GM21390 (cell line): Measurements from ENCODE around the gene ACVRL1.

Source experiments
- ATAC-seq: cut with Tn5 transposase; IDR thresholded peaks from one replicate; pipeline ENCODE4 v1.9.1; 2021; ENCODE audit not compliant: unreplicated experiment

ACVRL1 gene

DNA sequence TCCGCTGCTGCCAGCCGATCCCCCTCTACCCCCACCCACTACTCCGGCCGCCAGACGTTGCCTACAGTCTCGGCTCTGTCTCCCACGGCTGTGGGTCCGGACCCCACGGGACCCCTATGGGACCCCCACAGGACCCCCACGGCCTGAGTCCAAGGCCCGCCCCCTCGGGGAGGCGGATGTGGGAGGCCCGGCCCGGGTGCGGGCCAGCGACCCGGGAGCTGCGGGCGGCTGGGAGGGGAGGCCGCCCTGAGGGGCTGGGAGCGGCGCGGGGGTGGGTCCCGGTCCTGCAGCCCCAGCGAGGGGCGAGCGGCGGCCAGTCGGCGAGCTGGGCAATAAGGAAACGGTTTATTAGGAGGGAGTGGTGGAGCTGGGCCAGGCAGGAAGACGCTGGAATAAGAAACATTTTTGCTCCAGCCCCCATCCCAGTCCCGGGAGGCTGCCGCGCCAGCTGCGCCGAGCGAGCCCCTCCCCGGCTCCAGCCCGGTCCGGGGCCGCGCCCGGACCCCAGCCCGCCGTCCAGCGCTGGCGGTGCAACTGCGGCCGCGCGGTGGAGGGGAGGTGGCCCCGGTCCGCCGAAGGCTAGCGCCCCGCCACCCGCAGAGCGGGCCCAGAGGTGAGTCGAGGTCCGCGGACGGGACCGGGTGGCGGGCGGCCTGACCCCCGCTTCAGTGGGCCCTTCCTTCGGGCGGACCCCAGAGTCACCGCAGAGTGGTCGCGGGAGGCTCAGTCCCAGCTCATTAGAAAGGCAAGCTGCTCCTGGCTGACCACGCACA, at the start of gene ACVRL1:
TSS of gene ACVRL1 (plus strand) at position 422 of the 773 bp plus-strand sequence. CDS start 4,971 bp downstream, outside the sequence.
- ATAC-seq = no peak

DNA sequence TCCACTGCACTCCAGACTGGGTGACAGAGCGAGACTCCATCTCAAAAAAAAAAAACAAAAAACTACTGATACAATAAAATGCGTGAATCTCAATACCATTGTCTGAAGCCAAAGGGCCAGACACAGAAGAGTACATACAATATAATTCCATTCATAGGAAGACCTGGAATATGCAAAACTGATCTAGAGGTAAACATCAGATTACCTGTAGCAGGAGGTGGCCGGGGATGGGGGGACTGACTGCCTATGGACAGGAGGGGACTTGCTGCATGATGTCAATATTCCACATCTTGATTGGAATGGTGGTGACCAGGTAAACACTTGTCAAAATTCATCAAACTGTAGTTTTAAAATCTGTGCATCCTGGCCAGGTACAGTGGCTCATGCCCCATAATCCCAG, 46.3 kb upstream of the ACVRL1 start:
- no peak for ATAC-seq

DNA sequence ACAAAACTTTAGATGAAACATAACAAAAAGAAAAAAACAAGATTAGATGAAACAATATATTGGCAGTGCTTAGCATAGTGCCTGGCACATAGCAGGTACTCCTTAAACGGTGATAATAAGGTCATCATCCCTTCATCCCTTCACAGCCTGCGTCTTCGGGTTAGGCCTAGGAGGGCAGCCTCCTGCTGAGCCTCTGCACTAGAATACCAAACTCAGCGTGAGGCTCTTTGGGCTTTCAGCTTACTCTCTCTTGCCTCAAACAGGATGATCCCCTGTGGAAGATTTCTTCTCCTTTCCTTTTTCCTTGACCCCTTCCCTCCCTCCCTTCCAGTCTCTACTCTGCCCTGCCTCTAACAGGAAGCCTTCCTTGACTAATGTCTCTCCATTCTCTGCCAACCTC, 44.4 kb upstream of the ACVRL1 start:
- no peak for ATAC-seq

DNA sequence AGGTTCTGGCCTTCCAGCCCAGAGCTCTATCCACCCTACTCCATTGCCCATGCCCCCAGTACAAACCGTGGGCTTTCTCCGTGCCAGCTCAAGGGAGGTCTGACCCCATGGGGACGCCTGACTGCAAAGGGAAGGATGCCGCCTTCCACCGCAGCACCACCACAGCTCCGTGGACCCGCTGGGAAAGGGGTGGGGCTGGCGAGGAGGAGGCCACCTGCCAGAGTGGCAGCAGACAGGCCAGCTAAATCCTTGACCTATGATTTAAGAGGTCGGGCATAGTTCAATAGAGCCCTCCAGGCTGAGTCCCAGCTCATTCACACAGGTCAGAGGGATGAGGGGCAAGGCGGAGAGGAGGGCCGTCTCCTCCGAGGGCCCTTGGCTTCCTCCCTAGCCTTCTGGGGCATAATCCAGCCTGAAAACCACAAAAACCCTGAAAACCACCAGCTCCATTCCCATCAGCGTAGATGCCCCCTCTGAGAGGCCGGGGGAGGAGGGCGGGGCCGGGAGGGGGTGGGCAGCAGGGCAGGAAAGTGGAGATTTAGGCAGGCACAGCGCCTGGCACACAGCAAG, 43.9 kb upstream of the ACVRL1 start:
- ATAC-seq = no peak

DNA sequence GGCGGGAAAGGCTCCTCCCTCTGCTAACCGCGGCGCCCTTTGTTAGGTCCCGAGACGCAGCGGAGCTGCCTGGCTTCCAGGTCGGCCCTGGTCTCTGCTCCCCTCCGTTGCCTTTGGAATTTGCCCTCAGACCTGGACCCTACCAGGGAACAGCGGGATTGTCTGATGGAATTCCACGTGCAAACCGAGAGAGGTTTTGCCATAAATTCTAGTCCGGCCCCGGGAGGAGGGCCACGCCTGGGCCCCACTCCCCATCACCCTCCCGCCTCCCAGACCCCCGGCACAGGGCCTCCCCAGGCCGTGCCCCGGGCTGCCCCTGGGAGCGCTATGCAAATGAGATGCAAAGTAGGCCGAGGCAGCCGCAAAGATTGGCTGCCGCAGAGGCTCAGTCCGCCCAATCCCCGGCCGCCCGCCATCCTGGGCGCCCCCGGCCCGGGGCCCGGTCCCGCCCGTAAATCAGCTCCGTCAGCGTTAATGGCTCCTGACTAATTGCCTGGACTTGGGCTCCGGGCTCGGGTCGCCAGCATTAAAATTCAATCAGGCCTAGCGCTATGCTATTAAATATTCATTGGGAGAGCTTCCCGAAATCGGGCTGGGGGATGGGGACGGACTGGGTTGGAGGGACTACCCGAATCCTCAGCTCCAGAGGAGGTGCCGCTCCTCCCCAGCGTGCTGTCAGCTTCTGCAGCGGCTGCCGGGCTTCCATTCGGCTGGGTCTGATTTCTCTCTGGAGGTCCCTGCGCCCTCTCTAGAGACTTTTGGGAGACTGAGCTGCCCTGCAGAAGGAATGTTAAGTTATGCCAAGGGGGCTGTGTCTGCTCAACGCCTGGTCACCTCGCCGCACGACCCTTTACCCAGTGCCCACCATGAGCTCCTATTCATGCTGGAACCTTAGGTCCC, 43.1 kb upstream of the ACVRL1 start:
- no peak for ATAC-seq

DNA sequence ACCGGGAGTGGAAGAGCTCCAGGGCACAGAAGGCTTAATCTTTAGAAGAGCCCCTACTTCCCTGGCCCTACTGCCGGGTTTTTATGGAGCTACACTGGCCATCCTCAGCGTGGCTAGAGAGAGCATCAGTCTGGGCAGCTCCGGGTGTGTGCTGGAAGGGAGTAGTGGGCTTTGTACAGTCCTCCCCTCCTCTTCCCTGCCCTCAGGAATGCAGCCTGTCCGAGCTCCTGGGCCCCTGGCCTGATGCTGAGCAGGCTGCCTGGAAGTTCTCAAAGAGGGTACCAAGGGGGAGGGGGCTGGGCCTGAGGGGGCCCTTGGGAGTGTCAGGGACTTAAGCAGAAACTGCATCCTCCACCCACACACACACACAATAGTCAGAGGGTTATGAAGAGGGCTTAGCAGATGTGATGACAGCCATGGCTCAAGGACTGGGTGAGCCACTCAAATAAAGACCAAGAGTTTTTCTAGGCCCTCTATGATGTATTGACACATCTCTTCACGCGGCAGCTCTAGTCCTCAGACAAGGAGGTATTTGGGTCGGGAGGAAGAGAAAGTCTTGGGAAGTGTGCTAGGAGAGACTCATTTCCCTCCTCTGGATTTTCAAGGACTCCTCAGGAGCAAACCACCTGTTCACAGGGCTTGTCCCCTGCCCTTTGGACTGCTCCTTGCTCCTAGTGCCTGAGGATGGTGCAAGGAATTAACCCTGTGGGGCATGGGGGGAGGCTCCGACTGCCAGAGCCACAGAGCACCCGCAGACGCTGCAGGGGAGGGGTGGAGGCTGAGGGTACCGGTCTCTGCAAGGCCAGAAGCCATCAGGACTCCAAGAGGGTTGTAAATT, 42.3 kb upstream of the ACVRL1 start:
- no peak for ATAC-seq

DNA sequence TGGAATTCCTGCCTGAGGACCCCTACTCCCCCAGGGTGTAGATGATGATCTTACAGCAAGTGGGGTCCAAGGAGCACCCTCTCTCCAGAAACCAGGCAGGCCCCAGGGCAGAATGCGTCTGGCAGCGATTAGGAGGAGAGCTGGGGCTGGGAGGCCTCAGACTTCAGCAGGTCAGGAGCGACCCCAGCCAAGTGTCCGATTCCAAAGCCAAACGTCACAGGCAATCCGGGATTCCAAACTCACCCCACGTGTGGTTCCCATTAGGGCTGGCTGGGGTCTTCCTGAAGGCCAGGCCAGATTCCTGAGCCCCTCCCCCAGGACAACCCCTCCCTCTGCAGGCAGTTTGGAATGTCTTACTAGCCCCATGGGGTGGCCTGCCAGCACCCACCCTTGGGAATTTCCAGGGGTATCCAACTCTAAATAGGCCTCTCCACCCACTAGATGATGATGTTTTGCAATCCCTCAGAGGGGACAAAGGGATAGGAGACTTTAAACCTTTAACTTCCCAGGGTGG, 41.5 kb upstream of the ACVRL1 start:
- ATAC-seq = no peak

DNA sequence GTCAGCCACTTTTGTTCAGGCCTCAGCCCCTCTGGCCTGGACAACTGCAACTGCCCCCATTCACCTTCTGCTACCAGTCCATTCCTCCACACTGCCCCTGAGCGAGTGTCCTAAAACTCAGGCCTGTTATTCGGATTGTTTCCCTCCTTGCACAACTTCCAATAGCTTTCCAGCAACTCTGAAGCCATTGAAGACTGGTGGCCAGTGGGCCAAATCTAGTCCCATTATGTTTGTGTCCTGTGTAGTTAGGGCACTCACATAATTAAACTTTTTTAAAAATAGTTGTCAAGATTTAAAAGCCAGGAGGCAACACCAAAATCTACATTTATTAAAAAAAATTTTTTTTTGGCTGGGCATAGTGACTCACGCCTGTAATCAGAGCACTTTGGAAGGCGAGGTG, 41.0 kb upstream of the ACVRL1 start:
- no peak for ATAC-seq

DNA sequence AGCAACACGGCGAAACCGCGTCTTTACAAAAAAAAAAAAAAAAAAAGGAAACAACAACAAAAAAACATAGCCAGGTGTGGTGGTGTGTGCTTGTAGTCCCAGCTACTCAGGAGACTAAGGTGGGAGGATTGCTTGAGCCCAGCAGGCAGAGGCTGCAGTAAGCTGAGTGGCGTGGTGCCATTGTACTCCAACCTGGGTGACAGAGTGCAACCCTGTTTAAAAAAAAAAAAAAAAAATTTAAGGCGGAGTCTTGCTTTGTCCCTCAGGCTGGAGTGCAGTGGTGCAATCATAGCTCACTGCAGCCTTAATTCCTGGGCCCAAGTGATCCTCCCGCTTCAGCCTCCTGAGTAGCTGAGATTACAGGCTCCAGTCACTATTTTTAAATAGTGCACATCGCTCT, 40.5 kb upstream of the ACVRL1 start:
- ATAC-seq = no peak

DNA sequence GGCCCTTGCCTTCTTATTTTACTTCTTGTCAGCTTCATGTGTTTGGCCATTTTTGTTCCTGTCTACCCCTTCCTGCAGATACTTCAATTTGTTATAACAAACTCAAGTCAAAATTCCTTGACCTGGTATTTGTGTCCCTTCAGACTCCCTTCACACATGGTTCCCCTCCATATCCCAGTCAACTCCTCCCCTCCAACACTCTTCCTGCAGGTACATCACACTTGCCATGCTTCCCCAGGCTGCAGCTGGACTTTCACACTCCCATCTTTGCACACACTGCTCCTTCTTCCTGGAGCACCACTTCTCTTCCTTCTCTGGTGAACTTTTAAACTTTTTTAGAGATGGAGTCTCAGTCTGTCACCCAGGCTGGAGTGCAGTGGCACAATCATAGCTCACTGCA, 39.9 kb upstream of the ACVRL1 start:
- no peak for ATAC-seq

DNA sequence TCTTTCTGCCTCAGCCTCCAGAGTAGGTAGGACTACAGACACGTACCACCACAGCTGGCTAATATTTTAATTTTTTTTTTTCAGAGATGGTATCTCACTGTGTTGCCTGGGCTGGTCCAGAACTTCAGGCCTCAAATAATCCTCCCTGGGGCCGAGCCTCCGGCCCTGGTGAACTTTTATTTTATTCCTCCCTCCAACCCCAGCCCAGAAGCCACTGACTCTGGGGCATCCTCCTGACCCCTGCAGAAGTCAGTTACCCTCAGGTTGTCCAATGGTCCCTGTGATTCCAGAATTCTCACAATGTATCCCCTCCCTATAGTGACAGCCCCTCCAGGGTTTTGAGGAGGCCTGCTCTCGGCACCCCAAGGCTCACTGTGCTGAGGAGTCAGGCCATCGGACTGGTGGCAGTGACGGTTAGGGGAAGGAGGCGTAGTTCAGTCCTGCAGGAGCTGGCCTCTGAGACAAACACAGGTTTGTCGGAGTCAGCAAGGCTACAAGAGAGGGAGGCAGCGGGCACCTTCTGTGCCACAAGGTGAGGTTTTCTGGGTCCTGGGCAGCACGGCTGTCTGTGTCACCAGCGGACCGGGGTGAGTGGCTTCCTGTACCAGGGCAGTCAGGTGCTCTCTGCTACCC, 39.4 kb upstream of the ACVRL1 start:
- ATAC-seq = no peak

DNA sequence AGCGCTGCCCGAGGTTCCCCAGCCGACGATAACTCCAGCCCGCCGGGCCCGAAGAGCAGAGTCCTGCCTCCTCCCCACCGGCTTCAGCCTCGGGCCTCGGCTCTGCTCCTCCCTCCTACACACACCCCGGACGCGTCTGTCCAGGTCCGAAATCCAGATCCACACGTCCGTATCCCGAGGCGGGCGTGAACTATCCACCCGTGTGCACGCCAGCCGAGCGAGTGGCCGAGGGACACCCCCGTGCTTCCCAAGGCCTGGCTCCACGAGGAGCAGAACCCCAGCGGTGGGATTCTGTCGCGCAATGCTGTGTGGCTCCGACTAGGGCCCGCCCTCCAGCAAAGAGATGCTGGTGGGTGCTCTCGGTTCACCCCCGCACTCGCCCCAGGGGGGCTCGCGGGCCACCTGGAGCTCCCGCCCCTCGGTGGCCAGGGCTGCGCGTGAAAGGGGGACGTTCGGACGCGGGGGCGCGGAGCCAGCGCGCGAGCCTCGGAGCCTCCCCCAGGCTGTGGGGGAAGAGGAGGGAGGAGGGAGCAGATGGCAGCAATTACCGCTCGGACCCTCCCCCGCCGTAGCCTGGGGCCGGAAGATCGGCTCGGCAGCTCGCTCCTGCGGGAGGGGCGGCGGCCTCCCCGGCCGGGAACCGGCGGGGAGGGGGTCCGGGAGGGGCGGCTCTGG, 38.3 kb upstream of the ACVRL1 start:
- no peak for ATAC-seq

DNA sequence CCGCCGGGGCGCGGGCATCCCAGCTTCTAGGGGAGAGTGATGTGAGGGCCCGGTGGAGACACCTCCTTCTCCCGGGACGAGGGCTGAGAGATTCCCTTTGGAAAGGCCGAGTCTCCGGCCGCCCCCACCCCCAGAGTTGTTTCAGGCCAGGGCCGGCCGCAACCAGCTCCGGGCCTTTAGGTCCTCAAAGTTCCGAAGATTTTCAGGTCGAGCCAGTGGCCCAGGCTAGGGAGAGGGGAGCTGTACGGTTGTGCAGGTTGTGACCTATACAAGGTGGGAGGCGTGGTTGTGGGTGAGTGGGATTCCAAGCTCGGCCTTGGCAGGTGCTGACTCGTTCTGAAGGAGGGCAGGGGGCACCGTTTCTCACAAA, 37.8 kb upstream of the ACVRL1 start:
- ATAC-seq = no peak

DNA sequence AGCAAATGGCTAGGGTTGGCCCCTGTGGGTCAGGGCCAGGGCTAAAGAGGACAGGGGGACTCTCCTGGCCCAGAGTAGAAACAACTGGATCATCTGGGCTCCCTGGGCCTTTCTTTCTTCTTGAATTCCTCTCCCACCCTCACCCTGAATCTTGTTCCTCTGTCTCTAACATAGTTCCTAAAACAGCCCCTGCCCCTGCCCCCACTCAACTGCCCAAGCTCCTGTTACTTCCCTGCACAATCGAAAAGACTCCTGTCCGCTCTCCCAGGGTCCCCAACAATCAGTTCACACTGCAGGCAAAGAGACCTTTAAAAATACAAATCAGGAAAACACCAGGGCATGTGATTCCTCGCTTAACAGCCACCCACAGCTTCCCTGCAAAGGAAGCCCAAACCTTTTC, 37.4 kb upstream of the ACVRL1 start:
- no peak for ATAC-seq

DNA sequence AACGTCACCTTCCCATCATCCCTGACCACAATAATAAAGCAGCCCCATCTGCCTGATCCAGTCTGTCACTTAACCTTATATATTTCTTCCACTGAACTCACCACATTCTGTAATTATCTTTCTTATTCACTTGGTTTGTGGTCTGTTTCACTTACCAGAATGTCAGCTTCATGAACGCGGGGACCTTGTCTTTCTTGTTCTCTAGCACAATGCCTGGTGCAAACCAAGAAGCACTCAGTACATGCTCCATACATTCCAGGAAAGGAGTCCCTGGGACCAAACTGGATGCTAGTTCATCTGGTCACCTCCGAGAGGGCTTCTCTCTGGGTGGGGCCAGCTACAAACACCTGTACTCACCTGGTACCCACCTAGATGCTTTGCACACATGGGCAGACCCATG, 36.8 kb upstream of the ACVRL1 start:
- ATAC-seq = no peak

DNA sequence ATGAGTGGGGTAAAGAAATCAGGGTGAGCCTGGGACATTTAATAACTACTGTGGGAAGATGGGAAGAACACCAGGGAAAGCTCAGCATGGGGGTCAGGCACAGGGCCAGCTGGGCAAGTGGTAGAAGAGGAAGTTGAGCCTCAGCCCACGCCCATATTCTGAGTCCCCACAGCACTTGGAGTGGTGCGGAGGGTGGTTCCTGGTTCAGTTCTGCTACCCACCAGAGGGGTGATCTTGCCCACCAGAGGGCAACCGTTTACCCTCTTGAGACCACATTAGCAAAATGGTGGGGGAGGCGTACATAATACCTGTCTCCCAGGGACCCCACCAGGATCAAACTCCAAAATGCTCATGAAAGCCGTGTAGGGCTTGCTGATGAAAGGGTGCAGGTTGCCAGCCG, 36.2 kb upstream of the ACVRL1 start:
- ATAC-seq = no peak

DNA sequence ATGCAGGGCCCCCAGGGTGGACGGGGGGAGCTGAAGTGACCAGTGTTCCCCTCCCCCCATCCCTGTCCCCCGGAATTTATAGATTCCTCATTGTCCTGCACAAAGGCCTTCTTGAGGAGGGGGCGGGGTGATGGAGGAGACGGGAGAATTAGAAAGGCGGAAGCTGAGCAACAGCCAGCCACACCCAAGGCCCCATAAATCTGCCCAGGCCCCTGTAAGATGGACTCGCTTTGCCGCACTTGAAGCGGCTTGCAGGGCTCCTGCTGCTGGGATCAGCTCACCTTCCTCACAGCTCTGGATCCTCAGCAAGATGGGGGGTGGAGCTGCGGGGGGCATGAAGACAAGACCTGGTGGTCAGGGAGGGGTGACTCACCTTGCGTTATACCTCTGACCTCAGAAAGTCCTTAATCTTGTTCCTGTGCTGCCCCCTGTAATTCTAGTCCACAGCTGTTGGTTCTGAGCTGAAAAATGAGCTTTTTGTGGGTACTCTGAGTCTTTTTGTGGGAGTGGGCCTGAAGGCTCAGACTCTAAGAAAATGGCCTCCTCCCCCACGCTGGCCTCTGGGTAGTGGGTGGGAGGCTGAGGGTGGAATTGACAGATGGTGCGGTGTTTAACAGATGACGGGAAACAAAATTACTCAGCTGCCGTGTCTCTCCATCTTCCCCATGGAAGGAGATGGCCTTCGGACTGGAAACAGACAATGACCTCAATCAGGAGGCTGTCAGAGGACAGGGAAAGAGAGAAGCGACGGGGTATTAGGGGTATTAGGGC, 35.2 kb upstream of the ACVRL1 start:
- no peak for ATAC-seq

DNA sequence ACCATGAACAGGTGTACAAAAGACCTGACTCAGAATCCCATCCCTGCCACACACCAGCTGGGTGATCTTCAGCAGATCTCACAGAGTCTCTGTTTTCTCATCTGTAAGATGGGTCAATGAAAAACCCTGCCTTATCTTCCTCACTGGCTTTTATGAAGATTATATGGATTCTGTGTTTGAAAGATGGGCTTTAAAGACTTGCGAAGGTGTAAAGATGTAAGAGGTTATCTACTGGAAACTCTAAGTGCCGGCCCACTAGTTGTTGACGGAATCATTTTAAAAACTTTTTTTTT, 34.7 kb upstream of the ACVRL1 start:
- no peak for ATAC-seq

DNA sequence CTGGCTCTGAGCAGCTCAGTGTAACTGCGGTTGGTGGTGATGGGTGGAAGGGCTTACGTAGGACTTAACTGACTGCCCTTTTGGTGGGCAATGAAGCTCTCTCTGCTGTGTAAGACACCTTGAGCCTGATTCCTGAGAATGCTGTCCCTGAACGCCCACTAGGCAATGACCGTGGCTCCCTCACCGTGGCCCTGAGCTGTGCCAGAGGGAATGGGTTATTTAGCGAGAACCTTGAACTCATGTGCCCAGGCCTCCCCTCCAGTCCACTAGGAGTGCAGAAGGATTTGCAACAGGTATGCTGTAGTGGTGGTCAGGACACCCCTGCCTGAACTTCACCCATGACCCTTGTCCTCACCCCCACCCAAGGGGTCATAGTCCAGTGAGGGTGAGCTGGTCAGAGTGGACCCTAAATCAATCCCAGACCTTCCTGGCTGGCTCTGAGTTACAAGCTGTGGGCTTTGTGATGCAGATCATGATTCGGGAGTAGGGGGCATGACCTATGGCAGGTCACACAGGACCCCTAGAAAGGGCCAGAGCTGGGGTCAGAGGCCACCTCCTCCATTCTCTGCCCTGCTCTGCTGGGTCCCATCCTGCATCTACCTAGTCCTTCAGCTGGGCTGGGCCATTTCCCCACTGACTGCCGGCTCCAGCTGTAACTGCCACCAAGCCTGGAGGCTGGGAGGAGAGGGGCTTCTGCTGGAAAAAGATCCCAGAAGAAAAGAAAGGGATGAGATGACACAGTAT, 33.9 kb upstream of the ACVRL1 start:
- no peak for ATAC-seq
